GM10266 (cell line): ENCODE measurements around the gene CELF4.

Source experiments
- DNase-seq: peaks from one replicate; pipeline ENCODE4 v3.0.0; 2012; ENCODE audit errors: extremely low spot score
- TF ChIP-seq, protein P1 (sequence below): IDR thresholded peaks from 2 replicates; pipeline ENCODE4 v1.5.1; 2012; ENCODE audit warnings: mild to moderate bottlenecking, low read depth; ENCODE audit not compliant: control insufficient read depth, insufficient read depth; ENCODE audit errors: missing control alignments

Gene CELF4

DNA sequence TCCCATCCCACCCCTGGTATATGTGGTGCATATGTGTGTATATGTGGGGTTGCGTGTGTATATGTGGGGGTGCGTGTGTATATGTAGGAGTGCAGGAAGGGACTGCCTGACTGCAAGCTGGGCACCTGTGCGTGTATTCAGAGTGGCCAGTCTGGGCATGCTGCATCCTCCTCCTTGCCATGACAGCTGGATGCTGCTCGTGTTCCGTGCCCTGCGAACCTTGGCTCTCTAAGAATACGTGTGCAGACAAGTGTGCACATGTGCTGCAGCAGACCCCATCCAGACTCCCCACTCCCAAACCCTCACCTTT is 222.1 kb downstream of the CELF4 start:
- no peak for DNase-seq
- TF ChIP-seq, protein P1, sequence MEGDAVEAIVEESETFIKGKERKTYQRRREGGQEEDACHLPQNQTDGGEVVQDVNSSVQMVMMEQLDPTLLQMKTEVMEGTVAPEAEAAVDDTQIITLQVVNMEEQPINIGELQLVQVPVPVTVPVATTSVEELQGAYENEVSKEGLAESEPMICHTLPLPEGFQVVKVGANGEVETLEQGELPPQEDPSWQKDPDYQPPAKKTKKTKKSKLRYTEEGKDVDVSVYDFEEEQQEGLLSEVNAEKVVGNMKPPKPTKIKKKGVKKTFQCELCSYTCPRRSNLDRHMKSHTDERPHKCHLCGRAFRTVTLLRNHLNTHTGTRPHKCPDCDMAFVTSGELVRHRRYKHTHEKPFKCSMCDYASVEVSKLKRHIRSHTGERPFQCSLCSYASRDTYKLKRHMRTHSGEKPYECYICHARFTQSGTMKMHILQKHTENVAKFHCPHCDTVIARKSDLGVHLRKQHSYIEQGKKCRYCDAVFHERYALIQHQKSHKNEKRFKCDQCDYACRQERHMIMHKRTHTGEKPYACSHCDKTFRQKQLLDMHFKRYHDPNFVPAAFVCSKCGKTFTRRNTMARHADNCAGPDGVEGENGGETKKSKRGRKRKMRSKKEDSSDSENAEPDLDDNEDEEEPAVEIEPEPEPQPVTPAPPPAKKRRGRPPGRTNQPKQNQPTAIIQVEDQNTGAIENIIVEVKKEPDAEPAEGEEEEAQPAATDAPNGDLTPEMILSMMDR = no peak

DNA sequence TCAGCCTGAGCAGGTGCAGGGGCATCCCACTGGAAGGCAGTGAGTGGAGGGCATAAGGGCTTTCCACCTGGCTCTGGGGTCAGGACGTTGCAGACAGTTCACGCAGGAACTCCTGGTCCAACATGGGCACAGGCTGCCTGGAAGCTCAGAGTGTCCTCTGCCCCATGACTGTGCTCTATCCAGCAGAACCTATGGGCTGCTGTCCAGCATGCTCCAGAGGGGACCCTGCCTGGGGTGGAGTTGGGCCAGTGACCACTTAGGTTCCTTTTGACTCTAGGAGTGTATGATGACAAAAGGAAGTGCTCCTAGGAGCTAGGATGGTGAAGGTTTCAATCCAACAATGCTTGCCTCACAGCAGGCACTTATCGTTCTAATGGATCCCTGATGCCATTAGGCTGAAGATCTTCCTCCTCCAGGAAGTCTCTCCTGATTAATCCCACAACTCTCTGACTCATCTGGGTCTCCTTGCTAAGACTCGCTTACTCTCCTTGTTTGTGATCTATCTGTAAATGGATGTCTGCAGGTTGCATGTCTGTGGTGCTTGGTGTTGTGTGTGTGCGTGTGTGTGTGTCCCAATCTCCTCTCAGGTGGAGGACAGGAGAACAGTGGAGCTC is 224.0 kb downstream of the CELF4 start:
- no peak for DNase-seq
- TF ChIP-seq, protein P1 = no peak

DNA sequence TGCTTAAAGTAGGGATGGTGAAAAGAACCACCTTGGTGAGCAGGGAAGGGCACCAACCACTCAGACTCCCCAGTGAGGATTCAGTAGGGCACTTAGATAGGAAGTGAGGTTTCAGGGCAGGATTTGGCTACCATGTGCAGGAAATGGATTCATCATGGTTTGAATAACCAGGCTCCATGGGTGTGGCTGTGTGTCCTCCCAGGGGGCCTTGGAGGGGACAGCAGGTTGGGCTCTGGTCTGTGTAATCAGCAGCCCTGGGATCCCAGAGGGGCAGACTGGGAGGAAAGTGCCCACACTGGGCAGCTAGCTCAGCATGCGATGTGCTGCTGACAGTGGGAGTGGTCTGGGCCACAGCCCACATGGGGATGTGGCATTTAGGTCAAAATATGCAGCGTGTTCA is 224.6 kb downstream of the CELF4 start:
- DNase-seq = no peak
- TF ChIP-seq, protein P1 = no peak

DNA sequence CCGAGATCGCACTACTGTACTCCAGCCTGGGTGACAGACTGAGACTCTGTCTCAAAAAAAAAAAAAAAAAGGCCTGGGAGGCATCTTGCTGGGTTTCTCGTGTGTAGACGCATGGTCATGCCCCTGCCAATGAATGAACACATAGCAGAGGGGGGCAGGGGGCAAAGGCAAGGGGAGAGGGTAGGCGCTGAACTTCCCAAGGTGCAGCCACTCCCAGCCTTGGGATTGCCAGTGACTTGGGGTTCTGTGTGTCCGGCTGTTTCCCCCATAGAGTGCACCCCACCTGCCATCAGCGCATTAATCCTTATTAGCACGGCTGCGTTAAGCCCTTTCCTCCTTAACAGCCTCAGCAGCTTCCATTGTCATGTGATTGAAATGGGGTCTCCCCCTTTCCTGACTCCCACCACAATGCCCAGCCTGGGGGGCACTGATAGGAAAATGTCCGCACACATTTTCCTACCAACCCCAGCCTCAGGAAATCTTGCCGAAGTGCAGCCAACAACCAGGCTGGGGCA is 225.8 kb downstream of the CELF4 start:
- DNase-seq = no peak
- TF ChIP-seq, protein P1 = no peak

DNA sequence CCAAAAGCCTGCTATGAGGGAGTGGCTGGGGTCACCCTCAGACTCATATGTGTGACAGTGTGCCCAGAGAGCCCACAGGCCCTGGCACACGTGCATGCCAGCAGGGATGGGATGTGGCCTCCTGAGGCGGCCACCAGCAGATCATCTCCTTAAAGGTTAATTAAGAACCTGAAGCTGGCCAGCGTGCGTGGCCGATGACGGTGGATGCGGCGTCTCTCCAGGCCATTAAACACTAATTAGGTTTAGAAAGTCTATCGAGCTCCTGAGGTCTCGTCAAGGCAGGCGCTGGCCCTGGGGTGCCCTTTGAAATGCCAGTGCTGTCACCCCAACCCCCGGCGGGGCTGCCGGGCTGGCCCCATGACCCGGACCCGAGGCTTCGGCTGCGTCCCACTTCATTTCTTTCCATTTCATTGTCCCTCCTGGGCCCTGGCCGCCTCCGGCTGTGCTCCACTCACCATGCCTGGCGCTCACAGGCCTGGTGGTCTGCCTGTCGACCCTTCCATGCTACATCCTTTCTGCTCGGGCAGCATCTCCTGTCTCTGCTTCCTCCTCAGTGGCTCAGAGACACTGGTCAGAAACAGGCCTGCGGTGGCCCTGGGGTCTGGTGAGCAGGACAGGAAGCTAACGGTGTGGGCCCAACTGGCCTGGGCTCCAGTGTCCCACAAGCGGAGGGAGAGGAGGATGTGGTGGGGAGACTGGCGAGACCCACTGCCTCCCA is 228.9 kb downstream of the CELF4 start:
- TF ChIP-seq, protein P1 = no peak
- DNase-seq = no peak

DNA sequence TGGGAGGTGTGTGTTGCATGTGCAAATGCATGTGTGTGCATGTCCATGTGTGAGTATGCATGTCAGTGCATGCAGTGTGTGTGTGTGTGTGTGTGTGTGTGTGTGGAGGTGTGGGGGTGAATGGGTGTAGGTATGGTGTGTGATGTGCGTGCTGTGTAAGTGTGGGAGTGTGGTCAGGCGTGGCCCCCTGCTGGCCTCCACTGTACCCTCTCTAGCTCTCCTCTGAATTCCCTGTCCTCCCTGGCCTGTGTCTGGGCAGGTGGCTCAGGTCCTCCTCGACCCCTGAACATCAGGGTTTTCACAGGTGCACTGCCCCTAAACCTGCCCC is 230.2 kb downstream of the CELF4 start:
- no peak for DNase-seq
- TF ChIP-seq, protein P1 = no peak

DNA sequence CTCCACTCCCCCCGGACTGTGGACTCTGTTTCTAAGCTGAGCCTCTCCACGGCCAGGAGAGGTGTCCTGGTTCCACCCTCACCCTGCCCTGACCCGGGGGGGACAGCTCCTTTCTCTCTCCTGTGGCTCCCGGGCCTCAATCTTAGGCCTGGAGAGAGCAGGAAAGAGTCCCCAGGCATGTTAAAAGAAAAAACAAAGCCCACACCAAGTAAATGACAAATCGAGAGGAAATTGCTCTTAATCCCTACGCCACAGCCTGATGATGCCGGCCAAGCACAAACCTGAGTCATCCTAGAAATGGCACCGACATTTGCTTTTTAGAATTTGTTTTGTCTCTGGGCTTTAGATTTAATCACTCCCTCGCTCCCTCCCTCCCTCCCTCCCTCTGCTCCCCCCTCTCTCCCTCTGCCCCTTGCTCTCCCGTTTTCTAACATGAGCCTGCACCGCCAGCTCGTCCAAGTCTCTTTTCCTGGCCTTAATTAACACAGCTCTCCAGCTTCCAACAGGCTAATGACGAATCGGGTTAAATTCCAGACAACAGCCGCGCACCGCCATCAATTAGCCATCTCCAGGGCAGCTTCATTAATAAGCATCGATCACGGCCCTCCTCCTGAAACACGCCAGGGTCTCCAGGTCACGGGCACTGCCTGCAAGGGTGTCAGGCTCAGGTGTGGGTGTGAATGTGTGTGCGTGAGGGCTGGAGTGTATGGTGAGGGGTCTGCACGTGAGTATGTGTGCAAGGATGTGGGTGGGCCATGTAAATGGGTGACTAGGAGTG is 230.8 kb downstream of the CELF4 start:
- TF ChIP-seq, protein P1 = no peak
- no peak for DNase-seq
